Loucy (cell line): ENCODE data around the gene MYO5B.

Source experiments
- CTCF ChIP-seq: fragments of 200-600 bp; sonication (generic); conservative IDR thresholded peaks from 2 replicates; pipeline ENCODE4 v1.5.1; 2014; ENCODE audit warnings: mild to moderate bottlenecking, antibody characterized with exemption, low read length
- EZH2phosphoT487 ChIP-seq: fragments of 200-600 bp; IDR thresholded peaks from 2 replicates; pipeline ENCODE4 v1.6.1; 2018; ENCODE audit warnings: antibody characterized with exemption, mild to moderate bottlenecking, moderate library complexity, borderline replicate concordance

GRCh38 chr18:49993299-49993698 lies 201.6 kb downstream of the MYO5B start:
- no peak for TF ChIP-seq CTCF
- TF ChIP-seq EZH2phosphoT487, result no peak
